MG63 (cell line): ENCODE results near the gene GSX2. TPM values are rescaled to one million over a fixed set of nuclear protein-coding genes. Genes with fewer than 3 reads are reported as not detected.

Source experiments
- DNase-seq: peaks from one replicate; pipeline ENCODE4 v3.0.0-alpha.2; 2020
- H3K27me3 ChIP-seq: fragments of 250-450 bp; sonication (Bioruptor Pico); 2 replicates; pipeline ENCODE4 v1.5.1; 2020; ENCODE audit warnings: mild to moderate bottlenecking, moderate library complexity
- H3K36me3 ChIP-seq: fragments of 250-450 bp; sonication (Bioruptor Pico); 2 replicates; pipeline ENCODE4 v1.5.1; 2020; ENCODE audit warnings: mild to moderate bottlenecking, moderate library complexity
- H3K4me3 ChIP-seq: fragments of 250-450 bp; sonication (Bioruptor Pico); 2 replicates; pipeline ENCODE4 v1.5.1; 2020; ENCODE audit warnings: mild to moderate bottlenecking, moderate library complexity
- H3K9me3 ChIP-seq: fragments of 250-450 bp; sonication (Bioruptor Pico); 2 replicates; pipeline ENCODE4 v1.5.1; 2020; ENCODE audit warnings: mild to moderate bottlenecking, moderate library complexity
- total RNA-seq: library from RNA; depleted of rRNA; stranded (reverse); fragments of >200 nt; shearing (Covaris generic); gene quantifications from 2 replicates; pipeline ENCODE4 v1.2.3, GENCODE V29; 2014; ENCODE audit warnings: low replicate concordance

Gene GSX2
- total RNA-seq, 1 experiment from 2014 or later, result not detected

- H3K4me3 ChIP-seq, result no peak overlapping the region
- H3K36me3 ChIP-seq, result peaks cover 21% of the 10 kb centered on the region
- peak; percentile 55 for DNase-seq
- H3K27me3 ChIP-seq, result no peaks in the 10 kb centered on the region
- H3K9me3 ChIP-seq, result peaks cover 11% of the 10 kb centered on the region
These were observed 33.2 kb upstream of the GSX2 start for GRCh38 chr4:54066718-54067129.

DNA sequence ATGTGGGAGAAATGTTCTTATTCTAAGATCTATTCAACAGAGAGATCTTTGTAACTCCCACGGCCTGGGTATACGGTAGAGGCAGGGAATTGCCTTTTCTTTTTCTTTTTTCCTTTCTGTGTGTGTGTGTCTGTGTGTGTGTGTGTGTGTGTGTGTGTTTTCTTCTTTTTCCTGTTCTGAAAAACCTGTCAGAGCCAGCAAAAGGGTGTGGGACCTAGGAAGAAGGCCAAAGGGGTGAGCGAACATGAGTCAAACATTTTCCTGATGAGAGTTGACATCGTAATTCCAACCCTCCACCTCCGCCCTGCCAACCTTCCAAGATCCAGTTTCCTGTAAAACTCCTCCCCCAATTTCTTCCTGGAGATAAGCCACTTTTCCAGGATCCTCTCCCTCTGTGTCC is 32.8 kb upstream of the GSX2 start:
- H3K27me3 ChIP-seq, result no peaks in the 10 kb centered on the region
- DNase-seq, result peak; percentile 100

DNA sequence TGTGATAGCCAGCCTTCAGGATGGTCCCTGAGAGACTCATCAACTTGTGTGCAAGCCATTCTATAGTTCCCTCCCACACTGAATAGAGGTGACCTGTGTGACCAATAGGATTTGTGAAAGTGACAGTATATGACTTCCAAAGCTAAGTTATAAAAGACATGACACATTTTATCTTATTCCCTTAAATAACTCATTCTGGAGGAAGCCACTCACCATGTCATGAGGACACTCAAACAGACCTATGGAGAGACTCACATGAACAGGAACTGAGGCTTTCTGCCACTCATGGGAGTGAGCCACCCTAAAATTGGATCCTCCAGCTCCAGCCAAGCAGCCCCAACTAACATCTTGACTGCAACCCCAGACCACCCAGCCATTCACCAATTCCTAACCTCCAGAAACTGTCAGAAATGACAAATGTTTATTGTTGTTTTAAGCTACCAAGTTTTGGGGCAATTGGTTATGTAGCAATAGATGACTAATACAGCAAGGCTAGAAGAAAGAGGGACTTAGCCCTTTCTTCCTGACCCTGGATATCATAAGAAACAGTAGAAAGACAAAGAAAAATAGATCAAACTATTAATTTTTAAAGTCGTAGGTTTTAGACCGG is 26.6 kb upstream of the GSX2 start:
- no peak overlapping the region for H3K4me3 ChIP-seq
- H3K36me3 ChIP-seq, result no peaks in the 10 kb centered on the region; the same call in 1 of the 2 replicates
- no peak for DNase-seq
- H3K9me3 ChIP-seq, result peaks cover 9% of the 10 kb centered on the region
- H3K27me3 ChIP-seq, result no peaks in the 10 kb centered on the region

More for the DNA sequence above, 32.8 kb upstream of the GSX2 start:
- H3K9me3 ChIP-seq, result peaks cover 11% of the 10 kb centered on the region
- no peak overlapping the region for H3K4me3 ChIP-seq
- peaks cover 18% of the 10 kb centered on the region for H3K36me3 ChIP-seq

GRCh38 chr4:54074381-54074780 is 25.6 kb upstream of the GSX2 start:
- no peak for DNase-seq
- Histone ChIP-seq H3K4me3 (no peak overlapping the region), H3K9me3 (peaks cover 8% of the 10 kb centered on the region)

DNA sequence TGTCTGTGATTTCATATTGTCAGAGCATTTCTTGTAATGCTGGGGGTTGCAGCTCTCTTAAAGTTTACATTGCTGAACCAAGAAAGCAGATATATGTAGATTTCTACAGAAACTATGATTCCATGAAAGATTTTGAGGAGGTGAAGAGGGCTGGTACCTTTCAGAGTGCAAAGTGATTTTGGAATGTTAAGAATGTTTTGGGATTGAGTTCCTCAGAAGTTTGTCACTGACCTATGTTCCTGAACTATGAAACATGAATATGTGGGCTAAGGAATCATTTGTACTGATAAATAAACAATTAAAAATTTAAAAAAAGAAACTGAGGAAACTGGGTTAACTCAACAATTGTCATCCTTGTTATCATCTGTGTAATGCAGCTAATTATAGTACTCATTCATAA is 23.3 kb upstream of the GSX2 start:
- H3K9me3 ChIP-seq, result 0 out of 2 replicates have a peak, but pooled peaks cover 4% of the 10 kb centered on the region
- no peaks in the 10 kb centered on the region for H3K27me3 ChIP-seq
- DNase-seq, result no peak
- H3K4me3 ChIP-seq, result no peak overlapping the region
- no peaks in the 10 kb centered on the region for H3K36me3 ChIP-seq

More at GRCh38 chr4:54074381-54074780, 25.6 kb upstream of the GSX2 start:
- Histone ChIP-seq H3K36me3 (no peaks in the 10 kb centered on the region), H3K27me3 (no peaks in the 10 kb centered on the region)

- peak; percentile 74 for DNase-seq
- Histone ChIP-seq H3K9me3 (no peaks in the 10 kb centered on the region), H3K27me3 (no peaks in the 10 kb centered on the region), H3K4me3 (no peak overlapping the region), H3K36me3 (no peaks in the 10 kb centered on the region)
These were observed 22.2 kb upstream of the GSX2 start for GRCh38 chr4:54077812-54078211.

DNA sequence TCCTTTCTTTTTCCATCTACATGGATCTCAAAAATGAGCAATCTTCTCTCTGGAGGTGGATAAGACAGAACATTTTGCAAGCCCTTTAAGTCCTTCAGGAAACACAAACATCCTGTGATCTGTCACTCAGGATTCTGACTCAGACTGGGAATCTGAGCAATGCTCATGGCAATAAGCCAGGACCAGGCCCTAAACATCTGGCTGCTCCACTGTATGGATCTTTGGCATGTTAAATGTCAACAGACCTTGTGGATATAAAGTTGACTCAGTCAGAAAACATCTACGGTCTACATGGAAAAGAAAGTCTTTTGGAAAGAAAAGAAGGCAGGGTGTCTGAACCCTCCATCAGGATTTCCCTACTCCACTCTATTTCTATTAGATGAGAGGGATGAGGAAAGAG is 17.8 kb upstream of the GSX2 start:
- no peaks in the 10 kb centered on the region for H3K36me3 ChIP-seq
- DNase-seq, result peak; percentile 100
- no peaks in the 10 kb centered on the region for H3K27me3 ChIP-seq
- H3K9me3 ChIP-seq, result no peaks in the 10 kb centered on the region
- H3K4me3 ChIP-seq, result no peak overlapping the region

DNA sequence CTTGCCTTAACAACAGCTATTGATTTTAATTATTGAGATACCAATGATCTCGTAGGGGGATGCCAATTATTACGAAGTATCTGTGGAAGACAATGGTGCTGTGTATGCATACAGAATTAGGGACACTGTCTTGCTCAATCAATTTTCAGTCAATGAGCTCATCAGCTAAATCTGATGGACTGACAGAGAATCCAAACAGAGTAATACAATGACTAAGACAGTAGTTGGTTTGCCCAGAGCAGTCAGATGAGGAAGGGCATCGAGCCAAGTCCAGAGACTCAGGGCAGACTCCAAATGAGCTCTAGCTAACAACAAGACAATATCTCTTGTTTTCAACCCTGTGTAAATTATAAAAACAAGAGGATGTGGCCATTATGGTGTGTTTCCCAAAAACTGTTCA is 14.7 kb upstream of the GSX2 start:
- Histone ChIP-seq H3K4me3 (no peak overlapping the region), H3K9me3 (no peaks in the 10 kb centered on the region), H3K27me3 (no peaks in the 10 kb centered on the region), H3K36me3 (no peaks in the 10 kb centered on the region)
- DNase-seq, result peak; percentile 99

GRCh38 chr4:54089875-54090274 is 10.1 kb upstream of the GSX2 start:
- Histone ChIP-seq H3K27me3 (no peaks in the 10 kb centered on the region), H3K4me3 (no peak overlapping the region), H3K9me3 (no peaks in the 10 kb centered on the region), H3K36me3 (no peaks in the 10 kb centered on the region)
- DNase-seq, result no peak

DNA sequence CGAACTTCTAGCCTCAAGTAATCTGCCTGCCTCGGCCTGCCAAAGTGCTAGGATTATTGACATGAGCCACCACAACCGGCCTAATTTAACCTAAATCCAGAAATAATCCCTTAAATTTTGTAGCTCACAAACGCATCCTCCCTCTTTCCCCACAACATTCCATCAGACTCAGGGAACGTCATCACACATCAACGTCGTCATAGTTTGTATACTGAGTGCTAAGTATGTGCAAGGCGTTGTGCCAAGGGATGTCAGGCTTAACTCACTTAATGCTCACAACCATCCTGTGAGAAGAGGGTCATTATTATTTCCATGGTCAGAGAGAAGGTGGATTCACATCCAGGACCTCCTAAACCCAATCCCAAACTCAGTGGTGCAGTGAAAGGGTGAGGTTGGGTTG is 9.6 kb upstream of the GSX2 start:
- Histone ChIP-seq H3K27me3 (no peaks in the 10 kb centered on the region), H3K4me3 (no peak overlapping the region), H3K9me3 (no peaks in the 10 kb centered on the region), H3K36me3 (no peaks in the 10 kb centered on the region)
- no peak for DNase-seq

- peak; percentile 42 for DNase-seq
- Histone ChIP-seq H3K4me3 (peak overlapping the region; percentile 50), H3K9me3 (no peaks in the 10 kb centered on the region), H3K27me3 (no peaks in the 10 kb centered on the region), H3K36me3 (no peaks in the 10 kb centered on the region)
These were observed 8.9 kb upstream of the GSX2 start for GRCh38 chr4:54090804-54091623.

GRCh38 chr4:54091637-54092404 is 8.1 kb upstream of the GSX2 start:
- H3K9me3 ChIP-seq, result no peaks in the 10 kb centered on the region
- peak; percentile 88 for DNase-seq

DNA sequence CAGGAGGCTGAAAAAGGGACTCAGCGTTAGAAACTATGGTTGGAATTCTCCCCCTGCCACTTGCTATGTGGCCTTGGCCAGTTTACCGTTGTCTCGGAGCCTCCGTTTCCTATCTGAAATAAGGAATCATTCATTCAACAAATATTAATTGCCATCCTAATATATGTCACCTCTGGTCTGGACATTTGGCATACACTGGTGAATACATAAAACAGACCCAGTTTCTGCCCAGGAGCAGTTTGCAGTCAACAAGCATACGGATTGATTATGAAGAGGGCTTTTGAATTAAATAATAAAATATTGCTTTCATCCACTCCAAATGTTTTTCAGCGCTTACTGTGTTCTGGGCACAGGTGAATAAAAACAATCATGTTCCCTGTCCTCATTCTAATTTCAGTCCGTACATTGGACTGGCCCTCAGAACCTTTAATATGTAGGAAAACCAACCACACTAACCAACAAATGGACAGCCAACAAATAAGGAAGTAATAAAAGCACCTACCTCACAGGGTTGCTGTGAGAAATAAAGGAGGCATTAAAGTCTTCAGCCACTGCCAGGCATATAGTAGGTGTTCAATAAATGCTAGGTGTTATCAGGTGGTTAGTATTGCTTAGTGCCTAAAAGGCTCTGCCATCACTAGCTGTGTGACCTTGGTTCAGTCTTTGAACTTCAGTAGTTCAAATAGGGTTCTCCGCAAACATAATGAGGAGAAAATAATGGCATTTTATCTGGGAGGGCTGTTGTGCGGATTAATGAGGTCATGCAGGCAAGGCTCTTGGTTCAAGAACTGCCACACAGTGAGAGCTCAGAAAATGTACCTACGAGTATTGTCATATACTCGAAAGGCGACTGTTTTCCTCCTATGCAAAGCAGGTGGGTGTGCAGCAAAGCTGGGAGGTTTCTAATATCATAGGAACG is 7.3 kb upstream of the GSX2 start:
- no peak for DNase-seq
- Histone ChIP-seq H3K9me3 (no peaks in the 10 kb centered on the region), H3K36me3 (no peaks in the 10 kb centered on the region), H3K27me3 (no peaks in the 10 kb centered on the region; the same call in 1 of the 2 replicates), H3K4me3 (peak overlapping the region; percentile 50)

More at GRCh38 chr4:54091637-54092404, 8.1 kb upstream of the GSX2 start:
- peak overlapping the region; percentile 50 for H3K4me3 ChIP-seq
- no peaks in the 10 kb centered on the region for H3K27me3 ChIP-seq
- H3K36me3 ChIP-seq, result no peaks in the 10 kb centered on the region

DNA sequence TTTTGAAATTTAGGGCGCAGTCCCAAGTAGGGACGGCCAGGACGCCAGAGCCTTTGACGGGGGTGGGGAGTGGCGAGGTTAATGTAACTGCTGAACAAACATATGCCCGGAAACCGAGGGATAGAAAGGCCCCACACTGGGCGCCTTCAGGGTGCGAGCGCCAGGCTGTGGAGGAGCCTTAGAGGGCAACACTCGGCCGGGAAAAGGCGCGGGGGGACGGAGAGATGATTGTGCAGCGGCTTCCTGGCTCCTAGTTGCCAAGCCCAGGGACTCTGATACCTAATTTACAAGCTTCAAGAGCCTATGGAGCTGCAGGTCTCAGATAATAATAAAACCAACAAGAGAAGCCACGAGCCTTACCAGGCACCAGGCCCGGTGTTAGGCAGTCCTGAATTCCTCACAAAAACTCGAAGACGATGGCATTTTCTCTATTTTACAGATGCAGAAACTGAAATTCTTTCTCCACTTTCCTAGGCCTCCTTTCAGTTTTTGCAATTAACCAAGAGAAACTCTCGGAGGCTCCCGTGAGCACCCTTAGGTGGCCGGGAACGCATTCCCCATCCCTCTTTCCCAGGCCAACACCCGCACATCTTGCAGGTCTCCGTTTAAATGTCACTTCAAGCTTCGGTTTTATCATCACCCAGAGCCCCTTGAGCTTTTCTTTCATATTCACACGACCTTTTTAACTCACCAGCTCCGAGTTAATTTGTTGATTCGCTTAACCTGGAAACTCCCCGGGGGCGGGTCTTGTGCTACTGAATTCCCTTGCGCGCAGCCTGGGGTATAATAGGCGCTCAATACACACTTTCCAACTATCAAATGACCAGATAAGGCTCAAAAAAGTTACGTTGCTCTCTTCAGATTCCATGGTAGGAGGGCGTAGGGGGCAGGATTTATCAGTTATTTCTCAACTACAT is 6.4 kb upstream of the GSX2 start:
- no peaks in the 10 kb centered on the region for H3K36me3 ChIP-seq

GRCh38 chr4:54094451-54094850 is 5.5 kb upstream of the GSX2 start:
- Histone ChIP-seq H3K27me3 (peaks cover 16% of the 10 kb centered on the region), H3K4me3 (no peak overlapping the region), H3K9me3 (no peaks in the 10 kb centered on the region), H3K36me3 (no peaks in the 10 kb centered on the region)
- DNase-seq, result no peak

More for the DNA sequence above, 6.4 kb upstream of the GSX2 start:
- Histone ChIP-seq H3K9me3 (no peaks in the 10 kb centered on the region), H3K27me3 (peaks cover 7% of the 10 kb centered on the region), H3K4me3 (no peak overlapping the region)
- DNase-seq, result no peak
